ENCODE data around the gene TMTC2.
"Not testable (repeated sequence)": the region's sequence is repeated elsewhere in the genome, so short reads cannot be mapped to it uniquely, and the experiment has no call there.

Gene TMTC2

DNA sequence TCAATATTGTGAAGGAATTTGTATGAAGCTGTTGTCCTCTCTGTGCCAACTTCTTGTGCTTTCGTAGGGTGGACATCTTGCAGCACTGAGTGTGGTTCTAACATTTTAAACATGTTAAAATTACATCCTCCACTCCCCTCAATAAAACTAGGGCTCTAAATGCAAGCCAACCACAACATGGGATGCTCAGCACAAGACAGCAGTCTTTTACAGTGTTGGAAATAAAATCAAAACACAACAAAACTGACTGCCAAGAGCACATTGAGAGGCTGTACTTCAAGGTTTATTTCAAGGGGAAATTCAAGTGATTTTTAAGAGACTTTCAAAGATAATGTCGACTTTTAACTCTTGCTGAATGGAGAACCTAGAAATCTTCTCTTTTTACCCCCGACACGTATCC, 396.9 kb downstream of the TMTC2 start:
- DNase-seq (ENCODE audit: low read depth): no peak

DNA sequence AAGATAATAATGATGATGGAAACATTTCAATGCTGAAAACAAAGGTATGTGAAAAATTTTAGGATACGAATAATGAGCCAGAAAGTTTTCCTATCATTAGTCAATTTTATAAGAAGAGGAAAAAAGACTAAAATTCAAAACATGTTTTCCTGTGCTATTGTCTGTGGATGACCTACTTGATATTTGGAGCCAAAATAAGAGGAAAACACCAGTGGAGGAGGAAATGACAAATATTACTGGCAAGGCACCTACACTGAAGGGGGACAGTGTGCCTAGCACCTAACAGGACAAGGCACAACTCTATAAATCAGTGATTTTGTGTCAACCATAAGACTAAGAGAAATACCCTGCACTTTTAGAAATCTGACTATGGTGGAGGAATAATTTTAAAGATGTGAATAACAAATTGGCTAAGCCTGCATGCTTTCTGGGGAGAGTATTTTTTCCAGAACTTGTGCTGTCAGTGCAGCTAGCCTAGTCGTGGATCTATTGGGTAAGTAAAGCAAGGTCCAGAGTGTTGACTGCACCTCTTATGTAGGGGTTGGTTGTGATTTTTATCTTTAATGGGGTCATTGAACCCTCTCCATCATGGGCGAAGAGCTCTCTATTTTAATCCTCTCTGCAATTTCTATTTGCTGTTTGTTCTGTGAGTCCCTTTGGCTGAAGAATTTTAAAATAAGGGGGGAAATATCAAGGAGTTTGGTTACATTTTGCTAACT, 398.0 kb downstream of the TMTC2 start:
- DNase-seq (ENCODE audit: low read depth): no peak

DNA sequence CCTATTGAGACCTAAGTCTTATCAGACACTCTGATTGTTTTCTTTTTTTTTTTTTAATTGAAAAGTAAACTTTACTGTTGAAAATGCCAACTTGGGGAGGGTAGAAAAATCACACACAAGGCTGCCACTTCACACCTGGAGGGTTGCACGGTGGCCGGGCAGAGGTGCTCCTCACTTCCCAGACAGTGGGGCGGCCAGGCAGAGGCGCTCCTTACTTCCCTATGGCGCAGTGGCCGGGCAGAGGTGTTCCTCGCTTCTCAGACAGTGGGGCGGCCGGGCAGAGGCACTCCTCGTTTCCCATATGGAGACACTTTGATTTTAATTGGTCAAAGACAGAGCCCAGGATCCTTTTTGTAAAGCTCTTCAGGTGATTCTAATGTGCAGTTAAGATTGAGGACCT, 399.3 kb downstream of the TMTC2 start:
- DNase-seq (ENCODE audit: low read depth): no peak

DNA sequence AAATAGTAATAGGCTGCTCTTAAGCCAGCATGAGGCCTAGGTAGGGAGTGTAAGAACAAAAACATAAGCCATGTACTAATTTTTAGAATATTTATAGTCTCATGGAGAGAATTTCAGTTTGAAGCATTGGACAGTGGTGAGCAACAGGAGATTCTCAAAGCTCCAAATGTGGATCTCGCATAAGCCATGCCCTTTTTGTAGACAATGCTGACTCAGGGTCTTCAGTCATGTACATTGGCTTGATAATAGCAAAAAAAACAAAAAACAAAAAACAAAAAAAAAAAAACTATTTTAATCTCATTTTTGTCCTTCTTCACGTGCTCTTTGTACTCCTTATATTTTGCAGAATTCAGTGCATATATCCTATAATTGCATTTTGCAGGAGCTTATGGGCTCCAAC, 402.9 kb downstream of the TMTC2 start:
- no peak for DNase-seq (ENCODE audit: low read depth)

DNA sequence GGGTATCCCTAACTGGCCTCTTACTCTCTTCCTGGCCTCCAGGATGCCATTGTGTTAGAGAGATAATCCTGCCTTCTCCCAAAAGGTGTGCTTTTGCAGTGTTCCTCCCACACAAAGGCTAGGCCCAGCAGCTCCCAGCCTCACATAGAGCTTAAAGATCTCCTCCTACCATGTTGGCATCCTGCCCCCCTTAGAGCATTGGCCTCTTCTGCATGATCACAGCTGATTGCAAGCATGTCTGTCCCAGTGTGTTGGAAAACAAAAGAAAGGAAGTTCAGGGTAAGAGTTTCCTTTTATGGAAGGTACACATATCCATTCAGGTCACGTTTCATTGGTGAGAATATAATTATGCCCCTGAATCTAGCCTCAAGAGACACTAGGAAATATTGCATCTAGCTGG, 405.4 kb downstream of the TMTC2 start:
- DNase-seq (ENCODE audit: low read depth): no peak

DNA sequence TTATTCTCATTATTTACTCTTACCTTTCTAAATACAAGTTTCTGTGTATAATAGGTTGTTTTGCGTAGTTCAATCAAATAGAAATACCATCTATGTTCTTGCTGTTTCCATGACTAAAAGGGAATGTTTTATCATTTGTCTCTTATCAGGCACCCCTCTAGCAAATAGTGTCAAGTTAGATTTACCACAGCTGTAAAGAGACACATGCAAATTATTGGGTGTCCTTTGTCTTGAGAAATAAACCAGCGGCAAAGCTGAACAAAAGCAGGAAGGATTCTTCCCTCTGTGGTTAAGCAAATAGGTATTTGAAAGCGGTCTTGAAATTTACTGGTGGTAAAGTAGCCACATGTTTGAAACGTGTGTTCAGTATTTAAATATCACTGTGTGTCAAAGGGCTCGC, 405.9 kb downstream of the TMTC2 start:
- no peak for DNase-seq (ENCODE audit: low read depth)

DNA sequence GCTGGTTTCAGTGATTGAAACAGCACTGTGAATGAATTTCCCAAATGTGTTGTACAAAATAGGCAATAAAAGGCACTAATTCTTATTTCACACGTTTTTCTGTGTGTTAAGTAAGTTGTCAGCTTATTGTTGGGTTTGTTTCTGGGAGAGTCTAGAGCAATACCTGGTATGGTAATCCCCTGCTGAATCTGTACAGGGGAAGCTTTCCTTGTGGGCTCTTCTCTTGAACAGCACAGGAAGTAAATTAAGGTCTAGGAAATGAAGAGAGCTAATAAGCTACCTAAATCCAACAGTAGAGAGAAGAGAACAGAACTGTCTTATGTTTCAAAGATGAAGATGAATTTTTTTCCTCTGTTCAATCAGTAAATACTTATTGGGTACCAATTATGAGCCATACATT, 406.7 kb downstream of the TMTC2 start:
- no peak for DNase-seq (ENCODE audit: low read depth)

DNA sequence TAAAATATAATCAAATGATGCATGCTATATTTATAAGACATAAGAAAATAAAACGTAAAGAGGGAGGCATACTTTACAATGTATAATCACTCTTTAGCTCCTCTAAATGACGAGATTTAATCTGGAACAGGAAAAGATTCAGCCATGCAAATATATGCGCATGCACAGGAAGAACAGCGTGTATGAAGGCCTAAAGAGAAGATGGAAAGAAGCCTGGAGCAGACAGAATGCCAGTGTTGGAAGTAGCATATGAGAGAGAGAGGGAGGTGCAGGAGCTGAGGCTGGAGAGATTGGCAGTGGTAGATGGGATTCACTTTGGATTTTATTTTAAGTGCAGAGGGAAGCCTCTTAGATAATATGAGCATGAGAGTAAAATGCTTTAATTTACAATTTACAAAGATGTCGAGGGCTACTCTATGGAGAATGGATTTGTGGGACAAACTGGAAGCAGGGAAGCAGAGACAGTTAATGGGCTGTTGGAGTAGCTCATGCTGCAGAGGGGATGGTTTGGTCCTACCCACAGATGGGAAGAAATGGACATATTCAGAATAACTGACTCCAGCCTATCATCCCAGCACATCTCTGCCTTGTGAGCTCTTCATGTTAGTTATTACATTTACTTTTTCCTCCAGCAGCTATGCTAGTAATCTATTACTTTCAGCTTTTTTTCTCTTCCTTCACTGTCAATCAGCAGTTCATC, 411.1 kb downstream of the TMTC2 start:
- no peak for DNase-seq (ENCODE audit: low read depth)

DNA sequence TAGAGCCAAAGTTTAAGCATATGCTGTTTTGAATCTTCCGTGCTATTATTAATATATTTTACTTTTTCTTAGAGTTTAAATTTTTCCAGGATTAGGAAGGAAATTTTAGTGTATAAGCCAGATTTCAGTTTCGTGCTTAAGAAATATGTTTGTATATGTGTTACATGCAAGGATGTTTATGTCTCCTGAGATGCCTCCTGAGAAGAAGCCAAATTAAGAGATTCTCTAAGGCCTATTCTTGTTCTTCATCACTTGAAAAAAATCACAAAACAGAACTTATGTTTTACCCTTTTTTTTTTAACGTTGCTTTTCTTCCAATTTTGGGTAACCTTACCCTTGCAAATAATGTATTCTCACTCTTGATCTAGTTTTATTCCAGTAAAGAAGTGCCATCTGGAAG, 412.7 kb downstream of the TMTC2 start:
- DNase-seq (ENCODE audit: low read depth): no peak

DNA sequence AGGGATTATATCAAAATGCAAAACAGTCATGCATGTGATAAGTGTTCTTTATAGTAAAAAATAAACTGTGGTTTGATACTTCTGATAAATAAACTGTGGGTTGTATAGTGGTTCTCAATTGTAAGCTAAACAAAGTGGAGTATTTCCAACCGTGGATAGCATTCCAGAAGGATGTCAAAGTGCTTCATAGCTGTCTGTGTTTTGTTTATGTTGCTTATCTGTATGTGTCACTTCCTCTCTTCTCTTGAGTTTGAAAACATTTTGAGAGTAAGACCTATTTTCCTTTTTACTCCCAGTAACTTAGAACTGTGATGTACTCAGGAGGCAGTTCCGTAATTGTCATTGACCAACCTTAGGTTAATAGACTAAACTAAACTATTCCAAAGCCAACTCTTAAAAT, 415.8 kb downstream of the TMTC2 start:
- no peak for DNase-seq (ENCODE audit: low read depth)

DNA sequence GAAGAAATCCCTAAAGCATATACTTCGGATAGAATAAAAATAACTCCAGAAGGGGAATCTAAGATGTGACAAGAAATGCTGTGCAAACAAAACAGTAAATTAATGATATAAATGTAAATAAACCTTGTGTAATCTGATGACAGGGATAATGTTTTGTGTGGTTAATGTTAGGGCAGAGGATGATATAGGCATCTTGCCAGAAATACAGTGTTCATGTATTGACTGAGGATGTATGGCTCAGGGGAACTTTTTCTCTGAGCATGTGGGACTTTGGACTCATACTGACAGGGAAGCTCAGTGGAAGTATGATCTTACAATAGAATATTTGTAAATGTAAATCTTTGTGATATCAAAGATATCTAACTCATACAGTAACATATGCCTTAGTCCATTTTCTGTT, 420.2 kb downstream of the TMTC2 start:
- no peak for DNase-seq (ENCODE audit: low read depth)

DNA sequence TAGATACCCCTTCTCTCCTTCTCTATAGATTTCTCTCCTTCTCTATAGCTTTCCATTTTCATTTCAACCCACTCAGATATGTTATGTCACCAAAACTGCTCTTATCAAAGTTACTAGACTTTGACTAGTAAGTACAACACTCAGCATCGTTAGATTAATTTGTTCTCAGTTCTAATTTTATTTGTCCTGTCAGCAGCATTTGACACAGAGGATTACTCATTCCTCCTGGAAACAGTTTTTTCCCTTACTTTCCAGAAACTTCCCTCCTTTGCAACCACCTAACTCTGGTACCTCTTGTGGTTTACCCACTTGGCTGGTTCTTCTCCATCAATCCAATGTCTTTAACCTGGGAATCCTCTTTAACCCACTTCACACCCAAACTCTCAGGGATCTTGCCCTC, 423.7 kb downstream of the TMTC2 start:
- no peak for DNase-seq (ENCODE audit: low read depth)

DNA sequence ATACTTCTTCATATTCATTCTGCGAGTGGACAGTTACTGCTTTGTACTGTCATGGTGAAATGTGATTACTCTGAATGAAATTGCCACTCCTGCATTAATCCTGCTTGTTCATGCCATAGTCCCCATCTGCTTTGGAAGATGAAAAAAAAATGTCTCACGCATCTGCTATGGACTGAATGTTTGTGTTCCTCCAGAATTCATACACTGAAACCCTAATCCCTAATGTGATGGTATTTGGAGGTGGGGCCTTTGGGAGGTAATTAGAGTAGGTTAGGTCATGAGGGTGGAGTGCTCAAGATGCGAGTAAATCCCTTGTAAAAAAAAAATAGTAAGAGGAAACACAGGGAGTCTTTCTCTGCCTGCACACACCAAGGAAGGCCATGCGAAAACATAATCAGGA, 427.2 kb downstream of the TMTC2 start:
- DNase-seq (ENCODE audit: low read depth): no peak

DNA sequence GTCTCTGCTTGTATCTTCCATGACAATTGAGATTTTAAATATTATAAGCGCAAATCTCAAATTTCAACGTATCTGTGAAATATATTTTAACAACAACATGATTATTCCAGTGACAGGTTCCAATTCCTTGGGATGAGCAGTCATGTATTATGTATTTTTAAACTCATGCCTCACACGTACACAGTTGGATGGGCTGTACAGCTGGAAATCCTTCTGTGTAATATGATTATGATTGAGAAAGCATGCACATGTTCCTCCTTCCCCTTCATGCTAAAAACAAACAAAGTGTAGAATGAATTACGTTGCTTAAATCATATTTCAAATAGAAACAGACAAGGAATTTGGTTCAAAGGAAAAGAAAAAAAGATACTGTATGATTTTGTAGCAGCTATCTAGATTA, 428.3 kb downstream of the TMTC2 start:
- DNase-seq (ENCODE audit: low read depth): no peak

DNA sequence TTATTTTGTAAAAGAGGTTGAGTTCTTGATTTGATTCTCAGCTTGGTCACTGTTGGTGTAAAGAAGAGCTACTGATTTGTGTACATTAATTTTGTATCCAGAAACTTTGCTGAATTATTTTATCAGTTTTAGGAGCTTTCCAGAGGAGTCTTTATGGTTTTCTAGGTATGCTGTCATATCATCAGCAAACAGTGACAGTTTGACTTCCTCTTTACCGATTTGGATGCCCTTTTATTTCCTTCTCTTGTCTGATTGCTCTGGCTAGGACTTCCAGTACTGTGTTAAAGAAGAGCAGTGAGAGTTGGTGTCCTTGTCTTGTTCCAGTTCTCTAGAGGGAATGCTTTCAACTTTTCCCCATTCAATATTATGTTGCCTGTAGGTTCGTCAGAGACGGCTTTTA, 431.2 kb downstream of the TMTC2 start:
- DNase-seq (ENCODE audit: low read depth): not testable (repeated sequence)

DNA sequence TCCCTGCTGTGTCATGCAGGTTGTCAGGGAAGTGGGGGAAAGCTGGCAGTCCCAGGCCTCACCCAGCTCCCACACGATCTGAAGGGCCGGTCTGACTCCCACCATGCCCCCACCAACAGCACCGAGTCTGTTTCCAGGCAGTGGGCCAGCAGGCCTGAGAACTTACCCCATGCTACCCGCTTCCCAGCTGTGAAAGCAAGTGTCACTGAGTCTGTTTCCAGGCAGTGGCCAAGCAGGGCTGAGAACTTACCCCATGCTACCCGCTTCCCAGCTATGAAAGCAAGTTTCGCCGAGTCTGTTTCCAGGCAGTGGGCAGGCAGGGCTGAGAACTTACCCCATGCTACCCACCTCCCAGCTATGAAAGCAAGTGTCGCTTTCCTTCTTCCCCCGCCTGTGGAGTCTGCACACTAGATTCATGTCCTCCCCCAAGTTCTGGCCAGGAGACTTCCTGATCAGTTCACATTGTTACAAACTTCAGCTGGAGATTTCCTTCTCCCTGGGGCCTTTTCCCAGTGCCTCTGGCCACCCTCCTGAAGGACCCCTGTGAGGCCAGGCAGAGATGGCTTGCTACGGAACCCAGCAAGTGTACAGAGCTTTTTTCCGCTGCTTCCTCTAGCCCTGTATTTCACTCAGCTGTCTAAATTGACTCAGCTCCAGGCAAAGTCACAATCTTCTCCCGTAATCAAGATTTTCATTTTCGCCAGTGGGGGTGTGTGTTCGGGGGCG, 435.4 kb downstream of the TMTC2 start:
- no peak for DNase-seq (ENCODE audit: low read depth)

DNA sequence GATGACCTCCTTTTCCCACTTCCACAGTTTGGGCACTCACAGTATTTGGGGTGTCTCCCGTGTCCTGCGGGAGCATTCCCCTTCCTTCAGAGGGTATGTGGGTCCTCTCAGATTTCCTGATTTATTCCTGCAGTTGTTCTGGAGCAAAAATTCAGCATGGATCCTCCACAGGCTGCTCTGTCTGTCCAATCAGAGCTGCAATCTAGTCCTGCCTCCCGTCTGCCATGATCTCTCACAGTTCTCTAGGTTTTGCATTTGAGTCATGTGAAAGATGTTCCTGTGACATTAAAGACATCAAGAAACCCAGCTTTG, 435.9 kb downstream of the TMTC2 start:
- DNase-seq (ENCODE audit: low read depth): no peak

DNA sequence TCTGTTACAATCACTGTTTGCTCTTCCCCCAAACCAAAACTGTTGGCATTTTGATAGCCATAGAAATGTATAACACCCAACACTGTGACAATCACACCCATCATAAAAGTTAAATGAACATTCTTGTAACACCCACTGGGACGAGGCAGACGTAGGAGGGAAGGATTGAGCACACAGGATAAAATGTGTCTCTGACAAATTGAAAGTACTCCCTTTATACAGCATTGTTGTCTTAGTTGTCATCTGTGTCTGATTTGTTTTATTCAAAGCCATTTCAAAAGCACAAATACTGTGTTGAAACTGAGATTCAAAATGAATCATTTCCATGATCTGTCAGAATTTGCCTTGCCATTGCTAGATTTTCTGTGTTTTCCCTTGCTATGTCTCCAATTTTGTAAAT, 436.3 kb downstream of the TMTC2 start:
- DNase-seq (ENCODE audit: low read depth): no peak

DNA sequence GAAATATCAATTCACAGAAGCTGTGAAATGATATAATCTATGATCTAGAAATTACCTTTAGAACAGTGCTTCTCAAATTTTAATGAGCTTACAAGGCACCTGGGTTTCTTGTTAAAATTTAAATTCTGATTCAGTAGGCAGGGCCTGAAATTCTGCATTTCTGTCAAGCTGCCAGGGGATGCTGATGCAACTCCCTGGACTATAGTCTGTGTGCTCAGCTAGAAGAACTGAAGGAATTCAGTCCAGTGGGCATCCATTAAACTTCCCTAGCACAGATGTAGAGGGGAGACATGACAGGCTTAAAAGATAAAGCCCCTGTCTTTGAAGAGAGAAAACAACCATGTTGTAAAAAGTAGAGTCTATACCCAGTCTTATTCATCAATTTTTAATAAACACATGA, 441.8 kb downstream of the TMTC2 start:
- DNase-seq (ENCODE audit: low read depth): no peak

DNA sequence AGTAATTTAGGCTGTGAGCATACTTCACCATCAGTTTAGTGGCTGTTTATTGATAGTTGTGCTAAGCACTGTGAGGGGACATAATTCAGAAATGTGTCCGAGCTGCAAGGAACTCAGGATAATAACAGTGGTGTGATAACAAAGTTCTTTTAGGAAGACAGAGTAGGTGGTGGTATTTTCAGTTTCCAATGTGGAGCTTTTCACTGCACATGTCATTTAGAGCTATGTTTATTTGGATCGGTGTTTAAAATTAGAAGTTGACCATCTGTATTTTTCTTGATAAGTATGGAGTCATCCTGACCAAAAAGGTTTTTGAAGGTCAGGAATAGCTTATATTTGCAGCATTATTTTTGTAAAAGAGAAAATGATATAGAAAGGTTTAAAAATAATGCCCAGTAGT, 443.5 kb downstream of the TMTC2 start:
- DNase-seq (ENCODE audit: low read depth): no peak

DNA sequence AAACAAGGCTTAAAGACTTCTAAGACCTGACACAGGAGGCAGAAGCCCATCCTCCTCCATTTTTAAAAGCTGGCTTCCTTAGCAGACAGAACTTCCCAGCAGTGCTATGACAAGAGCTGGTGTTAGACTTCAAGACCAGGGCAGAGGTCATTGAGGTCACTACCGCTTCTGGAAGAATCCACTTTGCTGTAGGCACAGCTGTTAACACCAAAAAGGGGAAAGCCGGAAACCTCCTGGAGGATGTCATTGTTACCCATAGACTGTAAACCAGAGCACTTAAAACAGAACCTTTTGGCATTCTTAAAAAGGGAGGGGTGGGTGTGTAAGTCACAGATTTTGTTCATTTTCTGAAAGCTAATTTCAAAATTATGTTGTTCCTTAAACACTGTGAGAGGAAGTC, 445.7 kb downstream of the TMTC2 start:
- no peak for DNase-seq (ENCODE audit: low read depth)

DNA sequence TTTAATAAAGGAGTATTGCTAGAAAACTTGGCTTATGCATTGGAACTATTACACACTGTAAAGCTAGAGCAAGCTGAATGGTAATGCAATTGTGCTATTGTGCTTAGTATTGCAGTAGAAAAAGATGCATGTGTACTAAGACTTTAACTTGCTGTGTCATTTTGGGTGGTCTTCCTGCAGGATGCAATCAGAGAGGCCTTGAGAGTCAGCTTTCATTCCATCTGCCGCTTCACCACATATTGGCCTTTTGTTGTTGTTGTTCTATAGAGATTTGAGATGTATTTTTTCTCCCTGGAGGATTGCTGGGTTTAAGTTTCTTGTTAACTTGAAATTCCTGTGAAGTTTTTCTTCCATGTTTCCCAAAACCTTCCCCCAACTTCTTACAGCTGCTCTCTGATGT, 449.7 kb downstream of the TMTC2 start:
- no peak for DNase-seq (ENCODE audit: low read depth)

DNA sequence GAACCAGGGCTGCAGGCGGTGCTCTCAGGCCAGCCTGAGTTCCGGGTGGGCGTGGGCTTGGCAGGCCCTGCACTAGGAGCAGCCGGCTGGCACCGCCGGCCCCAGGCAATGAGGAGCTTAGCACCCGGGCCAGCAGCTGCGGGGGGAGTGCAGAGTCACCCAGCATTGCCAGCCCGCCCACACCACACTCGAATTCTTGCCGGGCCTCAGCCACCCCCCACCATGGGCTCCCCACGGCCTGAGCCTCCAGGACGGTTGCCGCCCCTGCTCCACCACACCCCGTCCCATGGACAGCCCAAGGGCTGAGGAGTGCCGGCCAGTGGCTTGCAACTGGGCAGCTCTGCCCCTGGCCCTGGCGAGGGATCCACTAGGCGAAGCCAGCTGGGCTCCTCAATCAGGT, 453.4 kb downstream of the TMTC2 start:
- no peak for DNase-seq (ENCODE audit: low read depth)

Measured in stimulated activated CD8-positive, alpha-beta memory T cell treated with anti-CD3 and anti-CD28 coated beads, Interleukin-15, amount 100 ng/mL, for 24 hours (primary cell).